GM12891 (cell line): ENCODE measurements around the gene IFNE.

Experiments used
- POLR2A ChIP-seq: IDR thresholded peaks from 2 replicates; pipeline ENCODE4 v1.6.1; 2011; ENCODE audit warnings: low read depth, low read length, control low read depth
- POU2F2 ChIP-seq: IDR thresholded peaks from 2 replicates; pipeline ENCODE4 v1.6.1; 2011; ENCODE audit warnings: low read depth, mild to moderate bottlenecking, control low read depth, low read length, moderate library complexity
- SPI1 ChIP-seq: IDR thresholded peaks from 2 replicates; pipeline ENCODE4 v1.6.1; 2011; ENCODE audit warnings: low read depth, low read length, control low read depth

DNA sequence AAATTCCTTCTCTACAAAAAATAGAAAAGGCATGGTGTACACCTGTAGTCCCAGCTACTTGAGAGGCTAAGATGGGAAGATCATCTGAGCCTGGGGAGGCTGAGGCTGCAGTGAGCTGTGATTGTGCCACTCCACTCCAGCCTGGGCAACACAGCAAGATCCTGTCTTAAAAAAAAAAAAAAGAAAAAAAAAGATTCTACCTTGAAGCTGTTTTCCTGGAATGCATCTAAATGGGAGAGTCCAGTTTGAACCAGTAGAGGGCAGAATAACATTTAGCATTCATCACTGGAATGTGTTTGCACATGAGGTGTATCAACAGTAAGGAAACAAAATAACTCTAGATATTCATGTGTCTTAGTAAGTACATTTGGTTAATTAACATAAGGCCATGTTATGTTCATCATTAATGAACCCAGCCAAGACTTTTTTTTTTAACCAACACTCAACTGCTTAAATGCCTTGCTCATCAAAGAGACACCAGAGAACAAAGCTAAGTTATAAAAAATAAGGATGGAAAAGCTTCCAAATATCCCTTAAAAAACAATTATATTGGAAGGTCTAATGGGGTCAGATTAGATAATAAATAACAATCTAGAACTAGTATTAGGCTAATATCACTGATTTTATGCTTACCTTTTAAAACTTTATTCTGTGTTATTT lies 16.1 kb downstream of the IFNE start:
- TF ChIP-seq POLR2A: no peak
- TF ChIP-seq SPI1: no peak
- no peak for TF ChIP-seq POU2F2
